Activated CD8-positive, alpha-beta T cell treated with anti-CD3 and anti-CD28 coated beads for 36 hours (primary cell): ENCODE results near the gene SLC25A33. TPM values are rescaled to one million over a fixed set of nuclear protein-coding genes. Genes with fewer than 3 reads are reported as not detected.

Experiments
- ATAC-seq: fragments of 200-7000 bp; cut with Tn5 transposase; one replicate; pipeline ENCODE4 v1.10.0; 2021; ENCODE audit warnings: mild to moderate bottlenecking, moderate library complexity
- CTCF ChIA-PET: fragments of 350-600 bp; sonication (Branson Sonifier 250); formaldehyde crosslinking; loops from one replicate; lab custom pipeline; 2021; ENCODE audit warnings: antibody characterized with exemption; lab: Charles Lee
- POLR2A ChIA-PET: fragments of 350-600 bp; sonication (Branson Sonifier 250); formaldehyde crosslinking; loops from one replicate; lab custom pipeline; 2021; ENCODE audit warnings: antibody characterized with exemption; lab: Charles Lee
- DNase-seq: peaks from one replicate; pipeline ENCODE4 v3.0.0-alpha.2; 2020
- H3K27ac Mint-ChIP-seq: one replicate; pipeline ENCODE4 v1.8.0; 2021; ENCODE audit warnings: mild to moderate bottlenecking, mixed read lengths
- H3K27me3 Mint-ChIP-seq: one replicate; pipeline ENCODE4 v1.8.0; 2021; ENCODE audit warnings: mixed read lengths
- H3K36me3 Mint-ChIP-seq: one replicate; pipeline ENCODE4 v1.8.0; 2021; ENCODE audit warnings: low read depth, mixed read lengths
- H3K4me1 Mint-ChIP-seq: one replicate; pipeline ENCODE4 v1.8.0; 2021; ENCODE audit warnings: low read depth, mixed read lengths
- H3K4me3 Mint-ChIP-seq: one replicate; pipeline ENCODE4 v1.8.0; 2021; ENCODE audit warnings: mild to moderate bottlenecking, moderate library complexity, mixed read lengths
- H3K9me3 Mint-ChIP-seq: one replicate; pipeline ENCODE4 v1.8.0; 2021; ENCODE audit warnings: mixed read lengths
- CTCF ChIP-seq: fragments of 200-600 bp; IDR thresholded peaks from one replicate; pipeline ENCODE4 v1.8.0; 2022; ENCODE audit warnings: antibody characterized with exemption, mild to moderate bottlenecking
- intact Hi-C: fragments of 100-400 bp; cut with micrococcal nuclease; formaldehyde crosslinking; loops from one replicate; pipeline ENCODE4 v1.10.0; 2022
- total RNA-seq, 2 experiments: library from RNA; stranded (reverse); gene quantifications; one replicate each; pipeline ENCODE4 v1.2.3, GENCODE V29; 2021

The SLC25A33 gene
- total RNA-seq, 2 experiments from 2014 or later, result 5.7 to 5.9 TPM

GRCh38 chr1:9609998-9610397, 70.7 kb downstream of the SLC25A33 start:
- POLR2A ChIA-PET, result interaction anchor here (0.7 kb wide), 1 partner anchor 10 kb away, joined by 3 read pairs; no protein-coding TSS in a partner anchor
- intact Hi-C loops, result no loop called here

GRCh38 chr1:9610548-9610947, 71.3 kb downstream of the SLC25A33 start:
- H3K9me3 Mint-ChIP-seq, result no peaks in the 10 kb centered on the region
- H3K36me3 Mint-ChIP-seq, result peaks cover 11% of the 10 kb centered on the region
- CTCF ChIA-PET, result no interaction called here
- no peak for ATAC-seq
- H3K4me3 Mint-ChIP-seq, result no peak overlapping the region
- DNase-seq, result no peak
- H3K27me3 Mint-ChIP-seq, result no peaks in the 10 kb centered on the region
- no peaks in the 10 kb centered on the region for H3K4me1 Mint-ChIP-seq
- H3K27ac Mint-ChIP-seq, result no peak overlapping the region
- intact Hi-C loops, result no loop called here
- TF ChIP-seq CTCF, result no peak
- POLR2A ChIA-PET, result interaction anchor here (0.7 kb wide), 1 partner anchor 10 kb away, joined by 3 read pairs; no protein-coding TSS in a partner anchor

More at GRCh38 chr1:9609998-9610397, 70.7 kb downstream of the SLC25A33 start:
- DNase-seq (no peak), ATAC-seq (no peak)
- Mint-ChIP-seq H3K27me3 (no peaks in the 10 kb centered on the region), H3K27ac (no peak overlapping the region), H3K4me1 (no peaks in the 10 kb centered on the region), H3K9me3 (no peaks in the 10 kb centered on the region), H3K36me3 (peaks cover 11% of the 10 kb centered on the region), H3K4me3 (no peak overlapping the region)
- CTCF ChIA-PET, result no interaction called here
- no peak for TF ChIP-seq CTCF

- Mint-ChIP-seq H3K27ac (no peak overlapping the region), H3K9me3 (no peaks in the 10 kb centered on the region), H3K36me3 (peaks cover 11% of the 10 kb centered on the region), H3K4me3 (no peak overlapping the region), H3K4me1 (no peaks in the 10 kb centered on the region), H3K27me3 (no peaks in the 10 kb centered on the region)
- no peak for TF ChIP-seq CTCF
- ChIA-PET CTCF (interaction anchor here (1.0 kb wide), 1 partner anchor 15 kb away, joined by 3 read pairs; no protein-coding TSS in a partner anchor), POLR2A (no interaction called here)
- DNase-seq (no peak), ATAC-seq (no peak)
- intact Hi-C loops, result no loop called here
Observed at GRCh38 chr1:9611716-9612115, 72.5 kb downstream of the SLC25A33 start.

GRCh38 chr1:9612162-9612845, 73.0 kb downstream of the SLC25A33 start:
- no peaks in the 10 kb centered on the region for H3K27me3 Mint-ChIP-seq
- no peak for ATAC-seq
- H3K4me3 Mint-ChIP-seq, result no peak overlapping the region
- no peak for DNase-seq
- POLR2A ChIA-PET, result interaction anchor here (1.2 kb wide), 1 partner anchor 20 kb away, joined by 3 read pairs; no protein-coding TSS in a partner anchor
- H3K9me3 Mint-ChIP-seq, result no peaks in the 10 kb centered on the region
- no peak overlapping the region for H3K27ac Mint-ChIP-seq
- CTCF ChIA-PET, result interaction anchor here (0.6 to 1.0 kb wide), 2 partner anchors 12 to 15 kb away, joined by 3 read pairs; no protein-coding TSS in a partner anchor
- H3K4me1 Mint-ChIP-seq, result no peaks in the 10 kb centered on the region
- peaks cover 11% of the 10 kb centered on the region for H3K36me3 Mint-ChIP-seq
- intact Hi-C loops, result no loop called here
- no peak for TF ChIP-seq CTCF
